GM18867 (cell line): ENCODE data around the gene SIGLEC5.

Experiments used
- ATAC-seq: cut with Tn5 transposase; IDR thresholded peaks from one replicate; pipeline ENCODE4 v1.9.1; 2021; ENCODE audit warnings: mild to moderate bottlenecking, moderate library complexity; ENCODE audit not compliant: unreplicated experiment

SIGLEC5 gene

GRCh38 chr19:51628153-51628939 is 1.9 kb downstream of the SIGLEC5 start:
- ATAC-seq, result no peak

DNA sequence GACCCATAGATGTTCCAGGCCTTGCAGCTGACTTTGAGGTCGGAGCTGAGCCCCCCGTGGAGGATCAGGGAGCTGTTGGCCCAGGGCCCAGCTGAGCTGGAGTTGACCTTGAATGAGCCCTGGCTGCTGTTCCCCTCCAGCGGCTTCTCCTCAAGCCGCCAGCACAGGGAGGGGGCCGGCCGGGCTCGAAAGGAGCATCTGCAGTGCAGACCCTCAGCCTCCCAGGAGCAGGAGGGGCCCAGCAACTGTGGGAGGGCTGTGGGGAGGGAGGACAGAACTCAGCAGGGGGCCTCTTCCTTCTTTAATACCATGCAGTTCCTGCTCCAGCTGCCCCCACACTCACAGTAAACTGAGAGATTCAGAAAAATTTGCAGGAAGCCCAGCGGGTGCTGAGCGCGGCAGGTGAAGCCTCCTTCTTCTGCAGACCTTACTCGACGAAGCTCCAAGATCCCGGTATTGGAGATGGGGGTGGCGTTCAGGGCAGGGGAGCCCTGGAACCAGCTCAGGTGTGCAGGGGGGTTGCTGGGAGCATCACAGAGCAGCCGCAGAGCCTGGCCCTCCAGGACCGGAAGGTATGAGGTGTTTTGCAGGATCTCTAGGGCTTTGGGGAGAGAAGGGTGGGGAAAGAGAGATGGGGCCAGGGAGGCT is 2.6 kb downstream of the SIGLEC5 start:
- ATAC-seq, result no peak

- no peak for ATAC-seq
These were observed 3.5 kb downstream of the SIGLEC5 start for GRCh38 chr19:51626675-51627074.

GRCh38 chr19:51621178-51621577 is 9.0 kb downstream of the SIGLEC5 start:
- ATAC-seq, result peak; percentile 74

GRCh38 chr19:51615991-51616390 is 14.2 kb downstream of the SIGLEC5 start:
- no peak for ATAC-seq

DNA sequence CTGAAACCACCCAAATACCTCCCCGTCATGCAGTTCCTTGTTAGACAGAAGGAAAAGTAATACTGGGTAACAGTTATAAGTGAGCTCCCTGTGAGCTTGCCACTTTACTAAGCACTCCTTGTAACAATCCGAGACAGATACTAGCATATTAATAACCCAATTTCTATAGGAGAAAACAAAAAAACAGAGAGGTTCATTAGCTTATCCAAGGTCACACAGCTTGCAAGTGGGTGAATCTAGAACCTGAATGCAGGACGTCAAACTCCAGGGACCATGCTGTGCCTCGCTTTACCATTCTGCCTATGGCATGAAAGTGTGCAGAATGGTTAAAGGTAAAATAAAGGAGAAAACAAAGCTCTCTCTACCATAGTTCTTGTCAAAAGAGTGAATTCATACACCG is 15.4 kb downstream of the SIGLEC5 start:
- no peak for ATAC-seq

GRCh38 chr19:51610576-51610975 is 19.6 kb downstream of the SIGLEC5 start:
- ATAC-seq, result no peak

GRCh38 chr19:51607920-51608562 is 22.2 kb downstream of the SIGLEC5 start:
- ATAC-seq, result no peak

DNA sequence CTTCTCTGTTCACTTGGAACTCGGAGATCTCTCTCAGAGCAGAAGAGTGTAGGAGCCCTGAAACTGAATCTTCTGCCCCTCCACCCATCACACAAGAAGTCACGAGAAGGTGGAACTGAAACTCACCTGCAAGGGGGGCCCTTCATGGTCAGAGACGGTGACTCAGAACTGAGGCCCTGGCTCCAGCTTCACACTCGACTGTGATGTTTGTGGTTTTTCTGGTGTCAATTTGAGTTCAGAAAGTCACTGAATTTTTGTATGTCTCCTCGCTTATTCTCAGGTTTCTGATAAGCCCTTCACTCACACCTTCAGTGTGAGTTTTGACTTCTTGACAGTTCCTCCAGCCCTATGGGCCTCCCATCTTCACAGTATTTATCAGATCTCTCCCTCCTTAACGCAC is 23.1 kb downstream of the SIGLEC5 start:
- ATAC-seq, result peak; percentile 93

DNA sequence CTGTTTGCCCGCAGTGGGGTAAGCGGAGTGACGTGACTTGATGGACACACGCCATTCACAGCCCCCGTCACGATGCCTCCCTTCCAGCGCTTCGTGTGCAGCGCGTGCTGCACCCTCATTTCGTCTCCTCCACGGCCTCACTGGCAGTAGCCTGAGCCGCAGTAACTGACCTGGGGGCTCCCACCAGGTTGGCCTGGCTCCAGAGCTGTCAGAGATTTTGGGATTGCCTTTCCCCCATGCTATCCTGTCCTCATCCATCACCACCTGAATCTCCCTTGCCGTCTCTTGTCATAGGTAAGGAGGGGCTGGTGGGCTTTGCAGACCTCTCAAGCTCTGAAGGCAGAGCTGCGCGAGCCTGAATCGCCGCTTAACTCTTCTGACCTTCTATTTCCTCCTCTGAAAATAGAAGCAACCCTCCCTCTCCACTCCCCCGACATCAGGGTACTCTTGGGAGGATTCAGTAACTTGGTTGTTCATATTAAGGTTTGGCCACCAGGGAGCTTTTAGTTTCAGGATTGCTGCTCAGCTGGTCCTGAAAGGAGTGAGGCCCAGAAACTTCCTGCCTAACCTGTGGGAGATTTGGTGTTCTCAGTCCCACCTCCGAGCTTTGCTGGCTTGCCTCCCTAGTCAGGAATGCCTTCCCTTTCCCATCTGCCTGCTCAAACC is 27.9 kb downstream of the SIGLEC5 start:
- ATAC-seq, result no peak

DNA sequence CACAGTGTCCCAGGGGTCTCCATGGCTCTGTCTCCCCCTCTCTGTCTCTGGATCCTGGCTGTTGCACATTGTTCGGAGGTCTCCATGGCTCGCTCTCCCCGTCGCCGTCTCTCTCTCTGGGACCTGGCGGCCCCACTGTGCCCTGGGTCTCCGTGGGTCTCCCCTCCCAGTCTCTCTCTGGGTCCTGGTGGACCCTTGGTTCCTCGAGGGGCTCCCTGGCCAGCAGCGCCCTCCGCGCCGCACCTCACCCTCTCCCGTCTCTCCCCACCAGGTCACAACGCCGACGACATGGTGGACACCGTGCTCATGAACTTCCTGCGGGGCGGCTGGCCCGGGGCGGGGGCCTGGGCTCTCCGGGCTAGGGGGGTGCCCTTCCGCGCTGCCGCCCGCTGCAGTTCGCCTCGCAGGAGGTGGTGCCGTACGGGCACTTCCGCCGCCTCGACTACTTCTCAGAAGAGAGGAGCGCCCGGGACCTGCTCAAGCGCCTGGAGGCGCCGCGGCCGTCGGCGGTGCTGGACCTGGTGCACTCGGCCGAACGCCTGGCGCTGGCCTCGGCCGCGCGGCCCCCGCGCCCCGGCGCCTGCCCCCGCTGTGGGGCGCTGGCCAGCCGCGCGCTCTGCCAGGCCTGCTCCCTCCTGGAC is 29.1 kb downstream of the SIGLEC5 start:
- ATAC-seq, result no peak

GRCh38 chr19:51599084-51599483 is 31.1 kb downstream of the SIGLEC5 start:
- no peak for ATAC-seq

- no peak for ATAC-seq
These were observed 31.9 kb downstream of the SIGLEC5 start for GRCh38 chr19:51598159-51598915.

DNA sequence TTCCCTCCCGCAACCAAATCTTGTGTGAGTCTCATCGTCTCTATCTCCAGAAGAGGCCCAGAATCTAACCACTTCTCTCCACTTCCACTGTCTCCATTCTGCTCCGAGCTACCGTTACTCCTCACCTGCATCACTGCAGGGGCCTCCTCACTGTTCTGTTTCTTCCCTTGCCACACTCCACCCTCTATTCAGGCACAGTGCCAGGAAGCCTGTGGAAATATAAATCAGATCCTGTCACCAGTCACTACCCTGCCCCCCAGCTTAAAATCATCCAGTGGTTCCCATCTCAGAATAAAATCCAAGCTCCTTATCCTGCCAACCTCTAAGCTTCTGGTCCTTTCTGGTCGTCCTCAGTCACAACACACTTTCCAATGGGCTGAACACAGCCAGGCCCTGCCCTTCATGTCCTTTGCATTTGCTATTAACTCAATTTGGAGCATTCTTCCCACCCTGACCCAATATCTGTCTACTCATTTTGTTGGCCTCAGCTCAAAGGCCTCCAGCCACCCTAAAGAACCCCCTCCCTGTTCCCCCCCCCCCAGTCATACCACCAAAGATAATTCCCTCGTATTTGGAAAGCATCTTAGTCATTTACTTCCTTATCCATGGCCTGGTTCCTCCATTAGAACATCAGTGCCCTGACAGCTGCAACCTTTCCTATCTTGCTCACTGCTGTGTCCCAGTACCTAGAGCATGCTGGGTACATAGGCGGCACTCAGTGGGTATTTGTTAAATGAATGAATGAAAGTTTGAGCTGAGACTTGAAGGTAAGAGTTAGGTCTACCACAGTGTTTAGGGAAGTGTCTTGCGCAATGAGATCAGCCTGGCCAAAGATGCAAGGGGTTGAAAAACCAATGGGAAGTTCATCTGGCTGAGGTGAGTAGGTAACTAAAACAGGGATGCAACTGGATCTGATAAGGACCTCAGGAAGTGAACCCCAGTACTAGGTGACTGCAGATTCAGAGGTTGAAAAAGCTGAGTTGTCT is 34.7 kb downstream of the SIGLEC5 start:
- no peak for ATAC-seq

- ATAC-seq, result no peak
These were observed 35.5 kb downstream of the SIGLEC5 start for GRCh38 chr19:51594774-51595109.

DNA sequence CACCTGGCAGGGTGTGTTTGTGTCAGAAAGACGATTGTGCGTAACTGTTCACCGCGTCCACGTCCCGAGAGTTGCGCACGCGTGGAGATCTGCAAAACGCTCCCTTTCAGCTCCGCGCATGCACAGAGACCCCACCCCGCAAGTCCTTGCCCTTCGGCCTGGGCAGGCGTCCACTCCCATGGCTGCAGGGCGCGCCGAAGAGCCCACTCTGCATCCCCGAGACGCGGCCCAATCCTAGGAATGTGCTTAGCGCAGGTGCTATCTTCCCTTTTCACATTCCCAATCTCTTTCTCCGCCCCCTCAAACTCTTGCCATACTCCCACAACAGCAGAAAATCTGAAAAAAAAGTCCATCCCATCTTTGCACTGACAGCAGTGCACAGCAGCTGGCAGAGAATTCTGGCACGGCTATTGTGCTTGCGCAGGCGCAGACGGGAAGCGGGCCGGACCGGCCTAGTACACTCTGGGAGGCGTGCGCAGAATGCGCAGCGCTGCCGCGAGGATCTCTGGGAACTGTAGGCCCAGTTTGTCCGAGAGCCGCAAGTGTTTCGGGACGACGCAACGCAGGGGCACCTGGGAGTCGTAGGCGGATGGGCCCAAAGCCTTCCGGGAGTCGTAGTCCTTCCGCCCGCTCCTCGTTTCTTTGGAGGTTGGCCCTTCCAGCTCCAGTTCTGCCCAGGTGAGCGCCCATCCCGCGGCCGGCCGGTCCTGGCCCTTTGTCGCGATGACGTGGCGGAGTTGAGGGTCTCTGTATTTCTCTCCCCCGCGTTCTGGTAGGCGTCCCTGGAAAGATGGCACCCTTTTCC is 36.0 kb downstream of the SIGLEC5 start:
- peak; percentile 96 for ATAC-seq

DNA sequence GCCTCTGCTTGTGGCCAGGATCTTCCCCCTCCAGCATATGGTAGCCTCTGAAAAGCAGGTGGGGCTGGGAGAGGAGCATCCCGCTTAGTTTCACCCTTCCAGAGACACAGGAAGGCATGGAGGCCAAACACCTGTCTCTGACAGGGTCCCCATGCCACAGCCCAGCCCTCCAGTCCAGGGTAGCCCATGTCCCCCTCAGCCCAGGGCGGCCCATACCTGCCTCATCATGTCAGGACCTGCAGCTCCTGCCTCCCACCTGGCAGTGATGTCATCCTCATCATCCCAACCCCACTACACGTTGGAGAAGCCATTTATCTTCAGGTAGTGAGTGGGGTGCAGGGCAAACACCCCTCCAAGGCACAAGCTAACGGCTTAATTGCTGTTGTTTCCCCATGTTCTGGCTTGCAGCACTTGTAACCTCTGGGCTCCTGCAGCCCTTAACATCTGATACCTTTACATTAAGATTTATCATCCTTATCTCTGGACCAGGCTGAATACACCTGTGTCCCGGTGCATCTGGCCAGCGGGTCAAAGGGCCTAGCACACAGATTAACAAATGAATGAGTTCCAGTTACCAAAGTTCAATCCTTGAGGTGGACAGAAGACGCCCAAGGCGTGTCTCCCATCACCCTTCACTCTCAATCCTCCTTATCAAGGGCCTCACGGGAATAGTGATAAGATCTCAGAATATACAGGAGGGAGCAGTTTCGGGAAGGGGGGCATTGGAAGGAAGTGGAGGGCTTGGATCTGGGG is 36.9 kb downstream of the SIGLEC5 start:
- ATAC-seq, result no peak

DNA sequence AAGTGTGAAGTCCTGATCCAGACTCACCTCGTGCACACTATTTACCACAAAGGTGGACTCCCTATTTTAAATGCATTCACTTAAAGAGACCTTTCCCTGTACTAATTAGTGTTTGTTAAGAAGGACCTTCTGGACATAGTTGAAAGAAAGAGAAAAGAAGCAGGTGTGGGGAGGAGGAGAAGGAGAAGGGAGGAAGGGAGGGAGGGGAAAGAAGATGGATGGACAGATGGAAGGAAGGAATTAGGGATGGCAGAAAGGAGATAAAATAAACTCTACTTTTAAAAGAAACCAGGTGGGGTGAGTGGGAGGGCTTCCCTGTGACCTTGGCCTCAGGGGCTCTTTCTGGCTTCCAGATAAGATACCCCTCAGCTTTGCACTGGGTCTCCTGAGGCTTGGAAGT is 37.7 kb downstream of the SIGLEC5 start:
- ATAC-seq, result no peak
